ENCODE data around the gene NFU1. TPM values are rescaled to one million over a fixed set of nuclear protein-coding genes. Genes with fewer than 3 reads are reported as not detected.
"Not testable (repeated sequence)": the region's sequence is repeated elsewhere in the genome, so short reads cannot be mapped to it uniquely, and the experiment has no call there.

NFU1 gene
- total RNA-seq, 2 donors from 2014 or later: 58.4 to 62.0 TPM

DNA sequence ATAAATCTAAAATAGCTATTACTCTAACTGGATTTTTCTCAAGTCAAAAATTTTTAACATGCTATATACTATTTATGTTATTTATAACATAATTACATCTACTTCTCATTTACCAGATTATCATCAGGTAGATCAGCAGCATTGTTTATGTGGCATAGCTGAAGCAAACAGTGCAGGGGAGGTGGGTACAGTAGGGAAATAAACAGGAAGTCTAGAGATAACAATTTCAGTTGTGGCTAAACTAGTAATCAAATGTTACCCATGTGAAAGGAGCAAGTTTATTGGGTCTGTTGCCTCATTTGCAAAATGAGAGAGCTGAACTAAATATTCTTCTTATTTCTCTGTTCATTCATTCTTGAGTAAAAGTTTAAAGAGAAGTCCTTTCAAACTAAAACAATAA lies 77.9 kb downstream of the NFU1 start:
- H3K36me3 ChIP-seq: peaks cover 42% of the 10 kb centered on the region

DNA sequence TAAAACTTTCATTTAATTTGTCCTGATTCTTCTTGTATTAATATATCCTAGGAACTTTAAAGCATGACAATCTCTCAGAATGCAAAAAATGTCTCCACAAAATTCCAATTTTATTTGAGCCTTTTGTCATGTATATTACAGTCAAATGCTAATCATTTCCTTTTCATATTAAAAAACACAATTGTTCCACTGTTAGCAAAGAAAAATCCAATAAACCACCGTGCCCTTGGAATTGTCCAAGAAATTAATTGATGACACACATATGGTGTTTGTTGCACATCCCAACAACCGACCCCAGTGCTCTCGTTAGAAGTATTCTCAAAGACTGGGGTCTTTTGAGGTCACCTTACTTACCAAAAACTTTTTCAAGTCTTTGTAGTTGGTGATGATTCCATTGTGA lies 78.3 kb downstream of the NFU1 start:
- intact Hi-C loops (cut with DNase I): no loop called here
- H3K36me3 ChIP-seq: peaks cover 42% of the 10 kb centered on the region

More for the DNA sequence above, 77.9 kb downstream of the NFU1 start:
- TF ChIP-seq, protein P1, sequence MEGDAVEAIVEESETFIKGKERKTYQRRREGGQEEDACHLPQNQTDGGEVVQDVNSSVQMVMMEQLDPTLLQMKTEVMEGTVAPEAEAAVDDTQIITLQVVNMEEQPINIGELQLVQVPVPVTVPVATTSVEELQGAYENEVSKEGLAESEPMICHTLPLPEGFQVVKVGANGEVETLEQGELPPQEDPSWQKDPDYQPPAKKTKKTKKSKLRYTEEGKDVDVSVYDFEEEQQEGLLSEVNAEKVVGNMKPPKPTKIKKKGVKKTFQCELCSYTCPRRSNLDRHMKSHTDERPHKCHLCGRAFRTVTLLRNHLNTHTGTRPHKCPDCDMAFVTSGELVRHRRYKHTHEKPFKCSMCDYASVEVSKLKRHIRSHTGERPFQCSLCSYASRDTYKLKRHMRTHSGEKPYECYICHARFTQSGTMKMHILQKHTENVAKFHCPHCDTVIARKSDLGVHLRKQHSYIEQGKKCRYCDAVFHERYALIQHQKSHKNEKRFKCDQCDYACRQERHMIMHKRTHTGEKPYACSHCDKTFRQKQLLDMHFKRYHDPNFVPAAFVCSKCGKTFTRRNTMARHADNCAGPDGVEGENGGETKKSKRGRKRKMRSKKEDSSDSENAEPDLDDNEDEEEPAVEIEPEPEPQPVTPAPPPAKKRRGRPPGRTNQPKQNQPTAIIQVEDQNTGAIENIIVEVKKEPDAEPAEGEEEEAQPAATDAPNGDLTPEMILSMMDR (IDR thresholded peaks at IDR 0.05): no peak
- DNase-seq: no peak
- Histone ChIP-seq H3K9me3 (no peaks in the 10 kb centered on the region), H3K27me3 (no peaks in the 10 kb centered on the region), H3K4me3 (no peak overlapping the region), H3K27ac (no peak overlapping the region), H3K4me1 (no peaks in the 10 kb centered on the region), H3K9ac (ENCODE audit: low read depth in 2 of 2, low read length in 2 of 2) (no peak overlapping the region)
- intact Hi-C loops (cut with DNase I): no loop called here

DNA sequence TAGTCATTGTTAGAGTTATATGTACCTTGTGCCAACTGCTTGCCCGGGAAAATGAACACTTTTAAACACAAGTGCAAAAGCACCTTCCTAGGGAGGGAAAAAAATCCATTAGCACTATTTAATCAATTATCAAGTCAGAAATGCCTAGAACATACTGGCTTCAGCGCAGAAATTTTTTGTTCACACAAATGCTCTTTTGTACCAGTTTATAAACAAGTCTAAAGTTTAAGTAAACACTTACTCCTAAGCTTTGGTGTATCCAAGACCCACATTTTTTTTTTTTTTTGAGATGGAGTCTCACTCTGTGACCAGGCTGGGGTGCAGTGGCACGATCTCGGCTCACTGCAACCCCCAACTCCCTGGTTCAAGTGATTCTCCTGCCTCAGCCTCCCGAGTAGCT lies 80.8 kb downstream of the NFU1 start:
- no peak overlapping the region for H3K27ac ChIP-seq
- TF ChIP-seq, protein P1 (IDR thresholded peaks at IDR 0.05): no peak
- H3K4me3 ChIP-seq: no peak overlapping the region
- peaks cover 28% of the 10 kb centered on the region for H3K36me3 ChIP-seq
- H3K9ac ChIP-seq (ENCODE audit: low read depth in 2 of 2, low read length in 2 of 2): no peak overlapping the region
- H3K4me1 ChIP-seq: no peaks in the 10 kb centered on the region
- intact Hi-C loops (cut with DNase I): no loop called here
- no peak for DNase-seq
- no peaks in the 10 kb centered on the region for H3K9me3 ChIP-seq
- no peaks in the 10 kb centered on the region for H3K27me3 ChIP-seq

More for the DNA sequence above, 78.3 kb downstream of the NFU1 start:
- Histone ChIP-seq H3K27me3 (no peaks in the 10 kb centered on the region), H3K4me1 (no peaks in the 10 kb centered on the region), H3K27ac (no peak overlapping the region), H3K9ac (ENCODE audit: low read depth in 2 of 2, low read length in 2 of 2) (no peak overlapping the region), H3K9me3 (no peaks in the 10 kb centered on the region), H3K4me3 (no peak overlapping the region)
- DNase-seq: no peak
- TF ChIP-seq, protein P1 (IDR thresholded peaks at IDR 0.05): no peak

DNA sequence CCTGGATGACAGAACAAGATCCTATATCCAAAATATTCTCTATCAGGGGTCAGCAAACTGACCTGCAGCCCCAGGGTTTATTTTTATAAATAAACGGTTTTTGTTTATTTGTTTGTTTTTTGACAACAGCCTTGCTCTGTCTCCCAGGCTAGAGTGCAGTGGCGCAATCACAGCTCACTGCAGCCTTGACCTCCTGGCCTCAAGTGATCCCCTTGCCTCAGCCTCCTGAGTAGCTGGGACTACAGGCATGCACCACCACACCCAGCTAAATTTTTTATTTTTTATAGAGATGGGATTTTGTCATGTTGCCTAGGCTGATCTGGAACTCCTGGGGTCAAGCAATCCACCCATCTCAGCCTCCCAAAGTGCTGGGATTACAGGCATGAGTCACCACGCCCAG lies 82.3 kb downstream of the NFU1 start:
- H3K27me3 ChIP-seq; H3K9ac ChIP-seq (ENCODE audit: low read depth in 2 of 2, low read length in 2 of 2); H3K4me3 ChIP-seq; DNase-seq; H3K4me1 ChIP-seq; intact Hi-C loops (cut with DNase I); H3K9me3 ChIP-seq; H3K27ac ChIP-seq: not testable (repeated sequence)
- H3K36me3 ChIP-seq: peaks cover 28% of the 10 kb centered on the region

DNA sequence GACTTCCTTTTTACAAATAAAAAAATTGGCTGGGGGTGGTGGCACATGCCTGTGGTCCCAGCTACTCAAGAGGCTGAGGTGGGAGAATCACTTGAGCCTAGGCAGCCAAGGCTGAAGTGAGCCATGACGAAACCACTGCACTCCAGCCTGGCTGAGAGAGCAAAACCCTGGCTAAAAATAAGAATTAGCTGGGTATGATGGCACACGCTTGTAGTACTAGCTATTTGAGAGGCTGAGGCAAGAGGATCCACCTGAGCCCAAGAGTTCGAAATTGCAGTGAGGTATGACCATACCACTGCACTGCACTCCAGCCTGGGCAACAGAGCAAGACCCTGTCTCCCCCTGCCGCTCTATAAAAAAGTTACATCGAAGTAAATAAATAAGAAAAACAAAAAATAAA lies 83.9 kb downstream of the NFU1 start:
- H3K9ac ChIP-seq (ENCODE audit: low read depth in 2 of 2, low read length in 2 of 2): no peak overlapping the region
- no peaks in the 10 kb centered on the region for H3K9me3 ChIP-seq
- peaks cover 24% of the 10 kb centered on the region for H3K36me3 ChIP-seq
- intact Hi-C loops (cut with DNase I): no loop called here
- H3K4me1 ChIP-seq: no peaks in the 10 kb centered on the region
- DNase-seq: no peak
- H3K27me3 ChIP-seq: no peaks in the 10 kb centered on the region
- H3K27ac ChIP-seq: no peak overlapping the region
- TF ChIP-seq, protein P1 (IDR thresholded peaks at IDR 0.05): no peak
- H3K4me3 ChIP-seq: no peak overlapping the region

DNA sequence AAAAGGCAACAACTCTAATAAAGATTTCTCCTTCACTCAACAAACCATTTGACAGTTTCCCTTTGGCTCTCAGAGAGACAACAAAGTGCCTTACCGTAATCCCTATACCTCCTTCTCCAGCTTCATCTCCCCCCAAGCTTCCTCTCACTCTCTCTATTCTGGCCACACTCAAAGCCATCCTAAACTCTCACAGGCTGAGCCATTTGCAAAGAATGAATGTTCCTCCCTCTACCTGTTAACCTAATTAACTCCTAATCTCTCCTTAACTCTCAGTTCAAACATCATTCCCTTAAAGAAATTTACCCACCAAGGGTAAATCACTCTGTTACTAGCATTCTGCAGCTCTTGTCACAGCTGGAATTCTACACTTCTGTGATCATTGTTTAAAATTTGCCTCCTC lies 88.5 kb downstream of the NFU1 start:
- TF ChIP-seq, protein P1 (IDR thresholded peaks at IDR 0.05): no peak
- Histone ChIP-seq H3K4me3 (no peak overlapping the region), H3K27me3 (no peaks in the 10 kb centered on the region), H3K9me3 (no peaks in the 10 kb centered on the region), H3K4me1 (no peaks in the 10 kb centered on the region), H3K9ac (ENCODE audit: low read depth in 2 of 2, low read length in 2 of 2) (no peak overlapping the region), H3K27ac (no peak overlapping the region), H3K36me3 (peaks cover 25% of the 10 kb centered on the region)
- intact Hi-C loops (cut with DNase I): no loop called here
- DNase-seq: no peak

Other genes with a start within 250 kb of the NFU1 start
- 100 to 1,000 TPM; 218 to 289 TPM for gene GFPT1, start 50.2 kb downstream of the NFU1 start, total RNA-seq
- gene AAK1, start 206.3 kb upstream of the NFU1 start, total RNA-seq: 10 to 100 TPM; 33.5 to 41.7 TPM